HCT116 (cell line): ENCODE results near the gene DEPDC5. TPM values are rescaled to one million over a fixed set of nuclear protein-coding genes. Genes with fewer than 3 reads are reported as not detected.

Source experiments
- ATAC-seq: fragments of 200-7000 bp; cut with Tn5 transposase; 2 replicates; pipeline ENCODE4 v1.9.1; 2020; ENCODE audit warnings: mild to moderate bottlenecking, moderate library complexity
- BruUV-seq: library from RNA; stranded (reverse); fragments of 400-500 nt; replicated peaks from 2 replicates; lab custom pipeline; 2021; lab: Mats Ljungman, UMichigan
- CTCF ChIA-PET: fragments of 300-600 bp; sonication (Branson Sonifier 250); formaldehyde crosslinking; loops from one replicate; lab custom pipeline; 2021; ENCODE audit warnings: antibody characterized with exemption; lab: Charles Lee
- POLR2A ChIA-PET: fragments of 300-600, 350-600 bp; sonication (Branson Sonifier 250); formaldehyde crosslinking; loops from one replicate; lab custom pipeline; 2021; ENCODE audit warnings: antibody characterized with exemption; lab: Charles Lee
- RAD21 ChIA-PET, 2 experiments: fragments of 300-600 bp; sonication (Branson Sonifier 250); formaldehyde crosslinking; loops; one replicate each; lab custom pipeline; 2023; ENCODE audit warnings: low total read pairs in 2 of 2; ENCODE audit not compliant: uncharacterized antibody in 2 of 2, unreplicated experiment in 2 of 2, low non-redundant PET in 1 of 2; lab: Charles Lee
- DNase-seq: peaks from one replicate; pipeline ENCODE4 v3.0.0-alpha.2; 2010; ENCODE audit warnings: low read depth, low spot score
- H2AFZ ChIP-seq: fragments of 200-600 bp; shearing (Covaris generic), sonication (generic); 2 replicates; pipeline ENCODE4 v1.6.1; 2017; ENCODE audit warnings: low read depth, mixed run types, mixed read lengths, antibody characterized with exemption, low read length; ENCODE audit not compliant: poor library complexity, severe bottlenecking
- H3K27ac ChIP-seq: 2 replicates; pipeline ENCODE4 v1.5.1; 2012; ENCODE audit warnings: low read depth, low read length
- H3K27me3 ChIP-seq: fragments of 200-600 bp; sonication (generic); 2 replicates; pipeline ENCODE4 v1.6.1; 2016; ENCODE audit warnings: mixed run types, low read length, mixed read lengths; ENCODE audit not compliant: insufficient read depth
- H3K36me3 ChIP-seq, 2 experiments: fragments of 200-500 bp in 1 of 2; fragments of 200-600 bp in 1 of 2; sonication (Bioruptor generic) in 1 of 2; sonication (generic) in 1 of 2; 2 replicates each; pipeline versions ENCODE4 v1.5.1 to v1.6.1; 2014 to 2016; ENCODE audit warnings: low read length in 2 of 2, inconsistent platforms in 1 of 2, mixed read lengths in 1 of 2, mixed run types in 1 of 2; ENCODE audit not compliant: insufficient read depth in 2 of 2, control insufficient read depth in 1 of 2
- H3K4me1 ChIP-seq, 2 experiments: fragments of 200-600 bp in 1 of 2; sonication (generic) in 1 of 2; 2 replicates each; pipeline versions ENCODE4 v1.5.1 to v1.6.1; 2012 to 2017; ENCODE audit warnings: low read length in 2 of 2, inconsistent platforms in 1 of 2, mild to moderate bottlenecking in 1 of 2, mixed read lengths in 1 of 2, mixed run types in 1 of 2, moderate library complexity in 1 of 2; ENCODE audit not compliant: insufficient read depth in 2 of 2, control insufficient read depth in 1 of 2
- H3K4me2 ChIP-seq: fragments of 200-600 bp; sonication (generic); 2 replicates; pipeline ENCODE4 v1.6.1; 2017; ENCODE audit warnings: mixed run types, low read length, mixed read lengths
- H3K4me3 ChIP-seq, 2 experiments: fragments of 200-600 bp in 1 of 2; sonication (generic) in 1 of 2; replicated peaks in 1 of 2; 2 replicates each; pipeline ENCODE4 v1.5.1; 2011 to 2016; ENCODE audit warnings: low read length in 2 of 2, control low read depth in 1 of 2, low read depth in 1 of 2, mild to moderate bottlenecking in 1 of 2, mixed read lengths in 1 of 2, mixed run types in 1 of 2
- H3K79me2 ChIP-seq: fragments of 200-600 bp; sonication (generic); 2 replicates; pipeline ENCODE4 v1.6.1; 2017; ENCODE audit warnings: mild to moderate bottlenecking, mixed run types, low read length, moderate library complexity, mixed read lengths; ENCODE audit not compliant: insufficient read depth
- H3K9ac ChIP-seq: fragments of 200-600 bp; sonication (generic); 2 replicates; pipeline ENCODE4 v1.6.1; 2016; ENCODE audit warnings: low read length, mixed read lengths
- H3K9me2 ChIP-seq: fragments of 200-600 bp; sonication (generic), shearing (Covaris generic); 2 replicates; pipeline ENCODE4 v1.6.1; 2017; ENCODE audit warnings: mixed run types, mild to moderate bottlenecking, moderate library complexity; ENCODE audit not compliant: insufficient read depth
- H3K9me3 ChIP-seq, 2 experiments: fragments of 200-500 bp in 1 of 2; fragments of 200-600 bp in 1 of 2; sonication (Bioruptor generic) in 1 of 2; sonication (generic) in 1 of 2; 2 replicates each; pipeline ENCODE4 v1.6.1; 2014 to 2017; ENCODE audit warnings: low read length in 2 of 2, mixed read lengths in 2 of 2, inconsistent platforms in 1 of 2, low read depth in 1 of 2, mild to moderate bottlenecking in 1 of 2, mixed run types in 1 of 2, moderate library complexity in 1 of 2; ENCODE audit not compliant: control insufficient read depth in 1 of 2, insufficient read depth in 1 of 2
- H4K20me1 ChIP-seq: fragments of 200-600 bp; sonication (generic), shearing (Covaris generic); 2 replicates; pipeline ENCODE4 v1.6.1; 2017; ENCODE audit warnings: mixed run types, mild to moderate bottlenecking, moderate library complexity; ENCODE audit not compliant: insufficient read depth
- CEBPB ChIP-seq: IDR thresholded peaks from 2 replicates; pipeline ENCODE4 v1.6.1; 2012; ENCODE audit warnings: low read depth
- EGR1 ChIP-seq: IDR thresholded peaks from 2 replicates; pipeline ENCODE4 v1.6.1; 2012; ENCODE audit warnings: low read depth
- ELF1 ChIP-seq: IDR thresholded peaks from 2 replicates; pipeline ENCODE4 v1.6.1; 2012; ENCODE audit warnings: low read depth, borderline replicate concordance
- EZH2 ChIP-seq: fragments of 200-600 bp; sonication (generic); IDR thresholded peaks from 2 replicates; pipeline ENCODE4 v1.6.1; 2017; ENCODE audit warnings: antibody characterized with exemption, mixed run types
- EZH2phosphoT487 ChIP-seq: fragments of 200-600 bp; IDR thresholded peaks from 2 replicates; pipeline ENCODE4 v1.6.1; 2018; ENCODE audit warnings: antibody characterized with exemption, borderline replicate concordance
- JUND ChIP-seq: IDR thresholded peaks from 2 replicates; pipeline ENCODE4 v1.6.1; 2012
- POLR2A ChIP-seq: IDR thresholded peaks from 2 replicates; pipeline ENCODE4 v1.7.0; 2011; ENCODE audit warnings: borderline replicate concordance; ENCODE audit not compliant: insufficient read depth, insufficient read length; ENCODE audit errors: extremely low read depth
- SIN3A ChIP-seq: IDR thresholded peaks from 2 replicates; pipeline ENCODE4 v1.6.1; 2012; ENCODE audit warnings: low read depth
- SP1 ChIP-seq: IDR thresholded peaks from 2 replicates; pipeline ENCODE4 v1.6.1; 2012; ENCODE audit warnings: low read depth
- SRF ChIP-seq: IDR thresholded peaks from 2 replicates; pipeline ENCODE4 v1.6.1; 2012; ENCODE audit warnings: low read depth
- YY1 ChIP-seq: IDR thresholded peaks from 2 replicates; pipeline ENCODE4 v1.6.1; 2011; ENCODE audit warnings: low read length, low read depth, moderate library complexity, mild to moderate bottlenecking; ENCODE audit not compliant: insufficient replicate concordance; ENCODE audit errors: extremely low read depth
- intact Hi-C: fragments of 100-400 bp; cut with micrococcal nuclease; formaldehyde crosslinking; loops from 2 replicates; pipeline ENCODE4 v1.10.0; 2022
- total RNA-seq: library from RNA; stranded (reverse); gene quantifications from one replicate; pipeline ENCODE4 v1.2.1, GENCODE V29; 2021; ENCODE audit not compliant: unreplicated experiment
- TF ChIP-seq, protein P1 (sequence below), 3 experiments: fragments of 200-600 bp in 1 of 3; sonication (generic) in 1 of 3; IDR thresholded peaks in 2 of 3; conservative IDR thresholded peaks in 1 of 3; 2 replicates each; pipeline ENCODE4 v1.5.1; 2012 to 2017; ENCODE audit warnings: low read depth in 2 of 3, low read length in 2 of 3, antibody characterized with exemption in 1 of 3, borderline replicate concordance in 1 of 3, control low read depth in 1 of 3, mild to moderate bottlenecking in 1 of 3, mixed read lengths in 1 of 3, mixed run types in 1 of 3, moderate library complexity in 1 of 3; ENCODE audit not compliant: insufficient read depth in 1 of 3
- TF ChIP-seq, protein P2 (sequence below): IDR thresholded peaks from 2 replicates; pipeline ENCODE4 v1.6.1; 2011; ENCODE audit warnings: mild to moderate bottlenecking, low read length, moderate library complexity; ENCODE audit not compliant: insufficient replicate concordance; ENCODE audit errors: extremely low read depth
- TF ChIP-seq, protein P3 (sequence below): IDR thresholded peaks from 2 replicates; pipeline ENCODE4 v1.6.1; 2012

The DEPDC5 gene
- total RNA-seq, 1 experiment from 2014 or later = 35.0 TPM

DNA sequence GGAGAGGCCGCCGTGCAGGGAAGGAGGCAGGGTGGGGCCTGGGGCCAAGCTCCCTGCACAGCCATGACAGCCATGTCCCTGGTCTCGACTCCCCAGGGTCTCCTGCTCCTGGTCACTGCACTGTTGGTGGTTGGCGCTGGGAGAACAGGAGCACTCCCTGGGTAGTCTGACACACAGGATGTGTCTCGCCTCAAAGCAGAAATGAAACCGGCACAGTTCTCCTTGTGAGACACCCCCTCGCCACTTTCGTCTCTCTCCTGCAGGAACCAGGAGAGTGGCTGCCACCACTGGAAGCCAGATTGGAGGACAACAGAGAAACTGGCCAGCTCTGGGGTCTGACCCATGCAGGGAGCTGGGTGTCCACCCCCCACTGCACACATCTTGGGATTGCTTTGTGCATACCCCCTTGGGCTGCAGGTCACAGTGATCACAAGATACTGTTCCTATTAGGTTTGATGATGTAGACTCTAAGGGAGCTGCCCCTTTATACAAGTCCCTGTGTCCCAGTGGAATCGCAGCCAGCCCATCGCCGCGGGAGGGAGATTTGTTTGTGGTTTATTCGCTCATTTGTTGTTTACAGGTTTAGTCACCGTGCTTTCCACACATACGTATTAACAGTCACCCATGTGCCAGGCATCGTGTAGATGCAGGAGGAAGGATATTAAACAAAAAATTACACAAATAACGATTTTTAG, 163.6 kb downstream of the DEPDC5 start:
- H2AFZ ChIP-seq = no peak overlapping the region
- BruUV-seq = no TSS peak
- H3K4me3 ChIP-seq = no peak overlapping the region
- no peaks in the 10 kb centered on the region for H3K9me2 ChIP-seq
- no peaks in the 10 kb centered on the region for H3K27me3 ChIP-seq
- ChIA-PET POLR2A (no interaction called here), CTCF (no interaction called here), RAD21 (no interaction called here)
- no peak overlapping the region for H3K9ac ChIP-seq
- H3K4me1 ChIP-seq = peaks cover 0 to under 1% of the 10 kb centered on the region in 2 experiments; a peak in 1 of 4 replicates
- no peaks in the 10 kb centered on the region for H3K79me2 ChIP-seq
- no peaks in the 10 kb centered on the region for H3K36me3 ChIP-seq
- H3K4me2 ChIP-seq = no peak overlapping the region
- DNase-seq = no peak
- intact Hi-C loops = no loop called here
- no peaks in the 10 kb centered on the region for H3K9me3 ChIP-seq
- H4K20me1 ChIP-seq = no peaks in the 10 kb centered on the region
- no peak overlapping the region for H3K27ac ChIP-seq
- TF ChIP-seq SRF (no peak), YY1 (no peak), SIN3A (no peak), POLR2A (no peak), CEBPB (no peak), EGR1 (no peak), EZH2phosphoT487 (no peak), JUND (no peak), ELF1 (no peak), SP1 (no peak), EZH2 (no peak)
- TF ChIP-seq, protein P1, sequence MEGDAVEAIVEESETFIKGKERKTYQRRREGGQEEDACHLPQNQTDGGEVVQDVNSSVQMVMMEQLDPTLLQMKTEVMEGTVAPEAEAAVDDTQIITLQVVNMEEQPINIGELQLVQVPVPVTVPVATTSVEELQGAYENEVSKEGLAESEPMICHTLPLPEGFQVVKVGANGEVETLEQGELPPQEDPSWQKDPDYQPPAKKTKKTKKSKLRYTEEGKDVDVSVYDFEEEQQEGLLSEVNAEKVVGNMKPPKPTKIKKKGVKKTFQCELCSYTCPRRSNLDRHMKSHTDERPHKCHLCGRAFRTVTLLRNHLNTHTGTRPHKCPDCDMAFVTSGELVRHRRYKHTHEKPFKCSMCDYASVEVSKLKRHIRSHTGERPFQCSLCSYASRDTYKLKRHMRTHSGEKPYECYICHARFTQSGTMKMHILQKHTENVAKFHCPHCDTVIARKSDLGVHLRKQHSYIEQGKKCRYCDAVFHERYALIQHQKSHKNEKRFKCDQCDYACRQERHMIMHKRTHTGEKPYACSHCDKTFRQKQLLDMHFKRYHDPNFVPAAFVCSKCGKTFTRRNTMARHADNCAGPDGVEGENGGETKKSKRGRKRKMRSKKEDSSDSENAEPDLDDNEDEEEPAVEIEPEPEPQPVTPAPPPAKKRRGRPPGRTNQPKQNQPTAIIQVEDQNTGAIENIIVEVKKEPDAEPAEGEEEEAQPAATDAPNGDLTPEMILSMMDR (IDR thresholded peaks at IDR 0.05 in 2 of 3, conservative IDR thresholded peaks at IDR 0.05 in 1 of 3; ENCODE audit: borderline replicate concordance in 1 of 3, insufficient read depth in 1 of 3, low read depth in 2 of 3, low read length in 2 of 3) = no peak
- TF ChIP-seq, protein P2, sequence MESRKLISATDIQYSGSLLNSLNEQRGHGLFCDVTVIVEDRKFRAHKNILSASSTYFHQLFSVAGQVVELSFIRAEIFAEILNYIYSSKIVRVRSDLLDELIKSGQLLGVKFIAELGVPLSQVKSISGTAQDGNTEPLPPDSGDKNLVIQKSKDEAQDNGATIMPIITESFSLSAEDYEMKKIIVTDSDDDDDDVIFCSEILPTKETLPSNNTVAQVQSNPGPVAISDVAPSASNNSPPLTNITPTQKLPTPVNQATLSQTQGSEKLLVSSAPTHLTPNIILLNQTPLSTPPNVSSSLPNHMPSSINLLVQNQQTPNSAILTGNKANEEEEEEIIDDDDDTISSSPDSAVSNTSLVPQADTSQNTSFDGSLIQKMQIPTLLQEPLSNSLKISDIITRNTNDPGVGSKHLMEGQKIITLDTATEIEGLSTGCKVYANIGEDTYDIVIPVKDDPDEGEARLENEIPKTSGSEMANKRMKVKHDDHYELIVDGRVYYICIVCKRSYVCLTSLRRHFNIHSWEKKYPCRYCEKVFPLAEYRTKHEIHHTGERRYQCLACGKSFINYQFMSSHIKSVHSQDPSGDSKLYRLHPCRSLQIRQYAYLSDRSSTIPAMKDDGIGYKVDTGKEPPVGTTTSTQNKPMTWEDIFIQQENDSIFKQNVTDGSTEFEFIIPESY = no peak
- TF ChIP-seq, protein P3, sequence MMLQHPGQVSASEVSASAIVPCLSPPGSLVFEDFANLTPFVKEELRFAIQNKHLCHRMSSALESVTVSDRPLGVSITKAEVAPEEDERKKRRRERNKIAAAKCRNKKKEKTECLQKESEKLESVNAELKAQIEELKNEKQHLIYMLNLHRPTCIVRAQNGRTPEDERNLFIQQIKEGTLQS = no peak
- ATAC-seq = no peak
